ENCODE measurements around the gene DIAPH3.

DIAPH3 gene

DNA sequence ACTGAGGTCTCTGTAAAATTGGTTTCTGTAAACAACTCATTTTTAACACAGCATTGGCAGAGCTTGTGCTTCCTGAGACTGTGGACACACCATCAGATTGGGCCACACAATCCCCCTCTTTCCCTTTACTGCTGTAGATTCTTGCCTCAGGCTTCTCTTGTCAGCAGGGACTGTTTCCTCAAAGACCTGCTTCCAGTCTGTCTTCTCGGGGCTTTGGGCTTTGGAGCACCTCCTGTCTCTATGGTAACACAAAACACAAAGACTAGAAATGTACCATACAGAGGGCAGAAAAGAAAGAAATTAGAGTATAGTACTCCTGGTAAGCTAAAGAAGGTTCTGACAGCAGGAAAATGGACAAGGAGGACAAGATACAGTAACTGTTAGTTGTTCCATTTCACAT, 484.5 kb downstream of the DIAPH3 start:
- DNase-seq (ENCODE audit: low read depth, low spot score): no peak

DNA sequence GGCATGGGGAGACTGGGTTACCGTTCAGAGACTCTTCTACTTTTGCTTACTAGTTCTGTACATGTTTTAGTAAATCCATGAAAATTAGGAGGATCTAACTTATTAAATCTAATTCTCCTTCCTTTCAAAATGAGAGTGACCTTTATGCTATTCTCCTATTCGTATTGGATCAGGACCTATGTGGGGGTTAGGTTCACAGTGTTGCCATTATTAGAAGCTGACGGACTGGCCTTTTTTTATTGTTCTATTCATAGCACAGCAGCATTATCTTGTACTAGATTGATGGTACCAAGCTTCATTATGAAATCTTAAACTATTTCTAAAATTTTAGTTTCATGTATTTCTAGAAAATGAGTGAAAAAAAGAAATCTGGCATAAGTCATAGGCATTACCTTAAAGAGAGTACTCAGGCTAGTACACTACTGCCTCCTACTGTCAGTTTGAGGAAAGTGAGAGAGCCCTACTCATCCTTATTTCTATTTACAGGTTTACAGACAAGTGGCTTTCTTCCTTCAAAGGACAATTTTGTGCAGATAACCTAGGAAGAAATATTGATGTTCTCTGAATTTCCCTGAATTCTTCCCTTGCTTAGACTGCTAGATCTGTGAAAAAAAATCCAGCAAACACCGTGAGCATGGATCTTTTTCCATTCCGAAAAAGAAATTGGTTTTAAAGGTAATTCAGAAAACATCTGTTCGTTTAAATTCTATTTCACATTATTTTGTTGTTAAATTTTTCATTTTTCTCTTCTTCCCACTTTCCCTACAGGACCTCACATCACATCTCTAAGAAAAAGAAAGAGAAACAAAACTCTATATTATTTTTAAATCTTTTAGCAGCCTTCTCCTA, 485.5 kb downstream of the DIAPH3 start:
- DNase-seq (ENCODE audit: low read depth, low spot score): peak; percentile 45

DNA sequence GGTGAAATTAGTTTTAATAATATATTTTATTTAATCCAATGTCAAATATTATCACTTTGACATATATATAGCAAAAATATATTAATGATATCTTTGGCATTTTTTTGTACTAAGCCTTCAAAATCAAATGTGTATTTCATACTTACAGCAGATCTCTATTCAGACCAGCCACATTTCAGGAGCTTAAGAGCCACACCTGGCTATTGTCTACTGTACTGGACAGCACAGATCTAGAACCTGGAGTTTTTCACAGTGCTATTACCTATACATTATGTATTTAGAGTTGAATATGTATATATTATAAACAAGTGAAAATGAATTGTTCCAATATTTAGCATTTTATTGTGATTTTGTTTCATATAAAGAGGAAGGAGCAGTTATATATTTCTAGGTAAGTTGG, 486.3 kb downstream of the DIAPH3 start:
- DNase-seq (ENCODE audit: low read depth, low spot score): no peak

DNA sequence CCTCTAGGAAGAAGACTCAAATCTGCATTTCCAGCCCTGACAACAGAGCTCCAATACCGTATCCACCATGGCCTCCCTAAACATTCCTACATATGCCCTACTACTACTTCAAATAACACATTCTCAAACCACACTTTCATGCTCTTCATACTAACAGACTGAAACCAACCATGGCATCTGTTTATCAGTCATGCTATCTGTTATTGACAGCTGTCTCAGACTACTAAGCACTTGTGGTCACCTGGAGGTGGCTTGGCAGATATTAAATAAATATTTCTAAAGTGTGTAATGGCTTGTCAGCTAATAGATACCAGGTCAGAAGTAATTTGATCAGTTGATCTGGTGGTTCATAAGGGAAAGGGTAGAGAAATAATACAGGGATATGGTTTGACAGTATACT, 489.1 kb downstream of the DIAPH3 start:
- no peak for DNase-seq (ENCODE audit: low read depth, low spot score)

DNA sequence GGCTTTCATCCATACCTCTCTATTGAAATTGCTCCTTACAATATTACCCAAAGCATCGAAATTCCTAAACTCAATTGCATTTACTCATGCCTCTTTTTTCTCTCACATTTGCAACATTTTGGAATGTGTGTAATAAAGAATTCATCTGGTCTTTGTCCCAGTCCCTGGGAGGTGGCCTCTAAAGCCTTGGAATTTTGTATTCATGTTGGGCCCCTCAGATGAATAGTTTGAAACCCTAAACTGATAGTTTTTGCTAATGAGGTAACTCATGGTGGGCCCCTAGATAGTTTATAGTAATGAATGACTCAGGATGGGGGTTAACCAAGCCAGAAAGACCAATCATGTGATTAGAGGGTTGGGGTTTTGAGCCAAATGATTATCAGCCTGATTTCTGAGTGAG, 490.4 kb downstream of the DIAPH3 start:
- no peak for DNase-seq (ENCODE audit: low read depth, low spot score)

DNA sequence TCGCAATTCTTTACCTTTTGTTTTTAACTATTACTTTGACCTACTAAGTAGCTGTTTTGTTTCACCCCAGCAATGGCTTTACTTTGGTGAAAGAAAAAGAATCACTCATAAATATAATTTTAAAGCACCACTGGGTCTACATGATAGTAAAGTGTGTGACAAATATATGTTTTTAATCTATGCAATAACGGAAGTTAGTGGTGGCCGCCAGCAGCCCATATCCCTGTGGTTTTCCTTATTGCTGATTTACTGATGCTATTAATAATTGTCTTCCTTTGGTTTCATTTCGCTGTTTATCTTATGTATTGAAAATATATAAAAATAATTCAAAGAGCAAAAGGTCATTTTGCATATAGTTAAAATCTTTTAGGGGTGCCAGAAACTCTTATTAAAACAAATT, 491.3 kb downstream of the DIAPH3 start:
- DNase-seq (ENCODE audit: low read depth, low spot score): no peak

DNA sequence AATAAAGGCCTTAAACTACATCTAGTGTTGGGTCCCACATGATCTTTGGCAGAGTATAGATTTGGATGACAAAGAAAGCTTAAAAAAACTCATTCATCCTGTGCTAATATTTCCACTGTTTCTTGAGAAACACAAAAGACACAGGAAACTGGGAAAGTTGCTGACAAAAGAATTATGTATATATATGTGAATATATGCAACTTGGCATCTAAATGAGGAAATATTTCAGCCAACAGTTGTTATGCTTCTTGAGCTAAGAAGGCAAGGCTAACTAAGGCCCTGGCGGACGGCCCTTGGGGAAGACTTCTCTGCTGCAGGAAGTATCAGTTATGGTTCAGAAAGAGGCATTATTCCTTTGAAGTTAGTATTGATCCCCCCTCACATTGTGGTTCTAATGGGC, 491.8 kb downstream of the DIAPH3 start:
- DNase-seq (ENCODE audit: low read depth, low spot score): no peak

DNA sequence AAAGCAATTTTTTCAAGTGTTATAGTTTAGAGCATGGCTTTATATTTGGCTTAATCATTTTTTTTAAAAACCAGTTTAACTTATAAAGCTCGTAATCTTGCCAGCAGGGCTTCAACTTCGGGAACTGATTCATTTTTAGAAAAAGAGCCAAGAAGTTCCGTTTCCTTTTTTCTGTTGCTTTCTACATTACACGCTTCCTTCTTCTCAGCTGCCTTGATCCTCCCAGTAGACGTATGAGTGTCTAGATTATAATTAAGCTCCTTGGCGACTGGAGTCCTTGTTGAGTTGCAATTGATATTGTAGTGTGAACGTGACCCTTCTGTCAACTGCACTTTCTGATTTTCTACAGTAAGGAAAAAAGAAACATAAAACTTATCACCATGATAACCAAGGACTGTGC, 497.2 kb downstream of the DIAPH3 start:
- no peak for DNase-seq (ENCODE audit: low read depth, low spot score)

DNA sequence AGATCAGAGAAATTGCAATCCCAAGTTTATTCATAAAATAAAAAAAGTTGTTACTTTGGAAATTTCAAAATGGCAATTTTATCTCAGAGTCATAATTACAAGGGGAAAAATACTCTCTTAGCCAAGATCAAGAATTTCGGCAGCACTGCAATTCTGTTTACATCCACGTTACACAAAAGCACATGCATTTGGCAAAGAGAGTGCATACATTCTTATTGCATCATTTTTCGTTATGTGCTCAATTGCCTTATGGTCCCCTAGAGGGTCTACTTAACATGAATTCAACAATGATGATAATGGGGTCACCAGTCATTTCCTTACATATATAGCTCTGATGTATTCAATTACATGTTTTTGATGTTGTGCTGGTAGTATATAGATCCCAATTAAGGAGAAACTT, 498.0 kb downstream of the DIAPH3 start:
- no peak for DNase-seq (ENCODE audit: low read depth, low spot score)

DNA sequence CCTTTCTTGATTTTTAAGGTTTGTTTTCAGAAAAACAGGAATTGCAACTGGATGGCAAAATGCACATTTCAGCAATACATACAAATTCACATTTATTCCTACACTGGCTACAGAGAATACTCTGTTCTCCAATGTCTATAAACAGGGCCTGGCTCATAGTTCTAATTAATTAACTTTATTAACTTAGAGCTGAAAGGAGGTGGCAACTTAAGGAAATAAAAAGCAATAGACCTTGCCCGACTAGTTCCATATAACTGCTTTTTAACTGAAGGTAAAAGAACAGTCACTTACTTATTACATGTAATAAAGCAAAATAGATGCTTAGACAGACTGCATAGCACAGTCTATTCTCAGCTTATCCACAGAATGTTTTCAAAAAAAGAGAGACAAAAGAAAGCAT, 498.5 kb downstream of the DIAPH3 start:
- no peak for DNase-seq (ENCODE audit: low read depth, low spot score)

DNA sequence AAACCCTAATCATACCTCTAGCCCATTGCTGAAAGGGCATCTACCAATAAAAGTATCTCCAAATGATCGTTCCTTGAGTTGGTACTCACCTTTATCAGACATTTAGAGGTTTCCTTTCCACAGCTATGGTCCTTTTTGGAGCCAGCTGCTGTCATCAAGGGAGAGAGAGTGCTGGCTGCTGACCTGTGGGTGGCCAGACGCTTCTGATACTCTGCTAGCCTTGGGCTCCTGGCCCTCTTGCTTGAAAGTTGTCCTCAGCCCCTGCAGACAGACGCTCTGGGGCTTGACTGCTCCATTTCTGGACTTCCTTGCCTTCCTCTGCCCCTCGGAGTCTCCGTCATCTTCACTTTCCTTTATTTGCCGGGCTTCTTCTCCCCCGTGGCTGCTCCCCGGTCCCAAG, 499.1 kb downstream of the DIAPH3 start:
- DNase-seq (ENCODE audit: low read depth, low spot score): no peak

DNA sequence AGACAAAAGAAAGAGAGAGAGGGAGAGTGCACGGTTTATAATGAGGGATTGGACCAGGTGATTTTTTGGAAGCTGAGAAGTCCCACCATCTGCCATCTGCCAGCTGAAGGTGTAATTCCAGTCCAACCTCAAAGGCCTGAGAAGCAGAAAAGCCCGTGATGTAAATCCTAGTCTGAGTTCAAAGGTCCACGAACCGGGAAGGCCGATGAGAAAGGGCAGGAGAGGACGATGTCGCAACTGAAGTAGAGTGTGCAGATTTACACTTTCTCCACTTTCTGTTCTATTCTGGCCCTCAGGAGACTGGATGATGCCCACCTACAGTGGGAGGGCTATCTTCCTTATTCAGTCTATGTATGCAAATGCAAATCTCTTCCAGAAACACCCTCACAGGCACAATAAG, 500.0 kb downstream of the DIAPH3 start:
- no peak for DNase-seq (ENCODE audit: low read depth, low spot score)

DNA sequence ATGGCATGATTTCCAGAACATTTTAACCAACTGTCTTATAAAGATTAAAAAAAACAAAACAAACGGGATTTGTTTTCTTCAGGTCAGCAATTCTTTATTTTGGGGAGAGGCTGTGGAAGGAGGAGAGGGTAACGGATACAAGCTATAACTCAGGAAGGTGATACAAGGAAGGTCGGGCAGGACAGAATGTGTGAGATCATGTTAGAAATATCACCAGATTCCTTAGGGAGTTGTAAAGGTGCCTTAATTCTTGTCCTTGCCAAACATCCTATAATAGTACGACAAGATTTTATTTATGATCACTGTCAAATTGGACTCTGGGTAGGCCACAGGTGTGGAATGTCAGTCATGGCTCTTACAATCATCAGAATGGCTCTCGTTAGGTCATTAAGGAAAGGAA, 503.1 kb downstream of the DIAPH3 start:
- DNase-seq (ENCODE audit: low read depth, low spot score): no peak

DNA sequence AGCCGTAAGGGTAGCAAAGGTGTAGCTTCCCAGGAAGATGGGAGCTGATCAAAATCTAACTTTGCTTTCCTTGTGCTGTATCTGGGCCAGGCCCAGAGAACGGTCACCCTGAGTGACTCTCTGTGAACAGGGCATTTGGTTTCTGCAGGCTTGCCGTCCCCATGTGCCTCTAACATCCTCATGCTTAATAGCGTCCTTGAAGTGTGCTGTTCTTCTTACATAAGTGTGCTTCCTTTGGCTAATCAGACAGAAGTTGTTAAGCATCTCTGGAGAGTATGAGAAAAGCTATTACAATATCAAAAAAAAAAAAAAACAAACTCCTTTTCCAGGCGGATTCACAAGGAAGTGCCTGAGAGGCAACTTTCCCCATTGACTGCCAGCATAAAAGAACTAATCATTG, 503.7 kb downstream of the DIAPH3 start:
- DNase-seq (ENCODE audit: low read depth, low spot score): no peak

DNA sequence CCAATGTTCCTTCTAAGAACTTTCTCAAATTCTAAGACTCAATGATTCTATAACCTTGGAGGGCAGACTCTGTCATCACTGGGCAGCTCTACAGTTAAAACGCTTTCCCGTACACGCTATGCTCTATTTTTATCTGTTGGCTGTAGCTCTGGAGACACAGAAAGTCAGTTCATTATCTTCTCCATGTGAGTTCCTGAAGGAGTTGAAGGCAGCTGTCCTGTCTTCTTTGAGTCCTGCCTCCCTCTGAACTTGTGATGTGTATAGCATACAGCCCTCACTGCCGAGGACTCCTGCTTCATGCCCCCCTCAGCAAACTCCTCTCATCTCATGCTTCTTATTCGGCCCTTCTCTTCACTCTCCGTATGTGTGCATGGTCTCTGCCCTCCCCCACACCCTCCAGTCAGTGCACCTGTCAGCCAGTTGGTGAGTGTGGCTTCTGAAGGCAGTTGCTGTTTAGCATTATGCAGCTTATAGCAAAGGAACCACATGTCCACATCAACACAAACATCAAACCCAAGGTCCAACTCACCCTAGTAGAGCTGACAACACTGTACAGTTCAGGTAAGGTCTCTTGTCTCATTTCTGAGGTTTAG, 504.9 kb downstream of the DIAPH3 start:
- no peak for DNase-seq (ENCODE audit: low read depth, low spot score)

DNA sequence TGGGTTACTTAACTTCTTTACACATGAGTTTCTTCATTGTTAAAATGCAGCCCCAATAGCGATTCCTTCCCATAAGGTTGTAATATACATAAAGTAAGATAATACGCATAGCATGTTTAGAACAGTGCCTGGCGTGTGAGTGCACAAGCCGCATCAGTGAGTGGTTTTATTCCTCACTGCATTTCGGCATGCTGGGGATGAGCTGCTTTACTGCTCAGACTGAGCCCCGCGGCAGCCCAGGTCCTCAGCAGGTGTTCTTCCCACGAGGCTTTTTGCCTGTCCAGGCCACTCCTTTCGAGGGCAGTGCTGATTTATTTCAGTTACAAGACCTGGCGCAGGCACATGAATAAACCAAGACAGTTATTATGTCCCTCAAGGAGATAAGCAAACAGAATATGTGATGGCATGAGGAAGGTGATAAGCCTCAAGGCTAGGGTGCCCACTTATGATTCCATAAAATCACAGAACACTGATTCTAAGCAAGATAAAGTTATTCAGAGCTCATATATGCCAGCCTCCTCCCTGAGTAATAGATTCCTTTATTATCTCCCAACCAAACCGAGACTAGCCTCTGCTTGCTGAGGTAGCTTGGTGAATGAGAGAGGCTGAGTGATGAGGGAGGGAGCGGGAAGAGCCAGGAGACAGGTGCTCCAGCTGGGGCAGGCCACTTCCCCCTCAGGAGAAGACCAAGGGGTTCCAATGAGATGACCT, 505.5 kb downstream of the DIAPH3 start:
- DNase-seq (ENCODE audit: low read depth, low spot score): no peak

DNA sequence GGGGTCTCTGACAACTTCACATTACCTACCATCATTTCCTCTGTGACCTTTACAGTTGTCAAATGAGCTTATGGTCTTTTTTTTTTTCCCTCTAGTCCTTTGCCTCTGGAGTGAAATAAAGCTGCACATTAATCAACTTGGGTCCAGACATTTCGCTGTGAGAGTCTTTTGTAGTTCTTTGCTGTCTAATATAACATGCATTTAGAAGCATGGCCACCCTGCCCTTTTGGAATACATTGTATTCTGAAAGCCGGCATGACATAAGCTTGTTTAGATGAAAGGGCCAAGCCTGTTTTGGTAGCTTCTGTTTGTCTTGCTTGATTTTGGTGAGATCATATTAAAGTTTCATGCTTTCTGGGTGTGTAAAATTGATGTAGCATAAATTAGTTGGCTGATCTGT, 509.8 kb downstream of the DIAPH3 start:
- DNase-seq (ENCODE audit: low read depth, low spot score): no peak

DNA sequence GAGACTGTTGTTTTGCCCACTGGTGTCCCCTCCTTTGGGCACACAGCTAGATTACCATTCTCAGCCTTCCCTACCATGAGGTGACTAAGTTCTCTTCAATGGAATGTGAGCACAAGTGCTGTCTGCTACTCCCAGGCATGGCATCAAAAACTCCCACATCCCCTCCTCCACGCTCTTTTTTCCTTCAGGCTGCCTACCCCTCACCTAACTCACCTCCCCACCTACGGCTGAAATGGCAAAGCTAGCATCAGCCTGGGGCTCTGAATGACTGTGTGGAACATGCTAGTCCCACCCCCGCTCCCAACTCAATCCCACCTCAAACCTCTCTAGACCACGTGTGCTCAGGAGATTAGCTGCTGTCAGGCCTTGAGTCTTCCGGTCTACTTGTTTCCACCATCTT, 512.2 kb downstream of the DIAPH3 start:
- DNase-seq (ENCODE audit: low read depth, low spot score): no peak

DNA sequence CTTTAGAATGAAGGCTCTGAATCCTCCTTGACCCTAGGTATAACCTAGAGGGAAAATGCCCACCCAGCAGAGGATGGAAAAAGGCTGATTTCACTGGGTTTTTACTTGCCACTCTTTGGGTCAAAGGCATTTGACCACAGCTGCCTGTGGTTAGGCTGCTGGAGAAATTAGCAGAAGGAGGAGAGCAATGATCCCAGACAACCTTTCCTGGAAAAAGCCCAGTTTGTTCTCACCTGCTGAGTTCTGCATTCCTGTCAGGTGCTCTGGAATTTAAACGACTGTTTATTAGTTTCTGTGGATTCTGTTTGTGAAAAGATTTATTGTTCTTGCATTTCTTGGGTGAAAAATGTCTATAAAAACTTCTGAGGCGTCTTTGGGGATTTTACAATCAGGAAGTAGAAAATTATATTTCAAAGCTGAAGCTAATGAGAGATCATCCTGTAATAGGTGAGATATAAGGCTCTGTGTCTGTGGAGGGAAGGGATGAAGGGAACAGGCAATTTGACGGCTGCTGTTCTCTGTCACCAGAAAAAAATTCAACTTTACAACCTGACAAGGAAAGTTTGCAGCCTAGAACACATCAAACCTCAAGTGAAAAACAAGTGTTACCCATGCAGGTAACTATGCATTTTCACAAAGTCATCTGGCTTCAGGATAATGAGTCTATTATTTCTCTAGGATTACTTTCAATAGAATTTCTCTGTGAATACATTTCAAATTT, 519.7 kb downstream of the DIAPH3 start:
- DNase-seq (ENCODE audit: low read depth, low spot score): no peak

DNA sequence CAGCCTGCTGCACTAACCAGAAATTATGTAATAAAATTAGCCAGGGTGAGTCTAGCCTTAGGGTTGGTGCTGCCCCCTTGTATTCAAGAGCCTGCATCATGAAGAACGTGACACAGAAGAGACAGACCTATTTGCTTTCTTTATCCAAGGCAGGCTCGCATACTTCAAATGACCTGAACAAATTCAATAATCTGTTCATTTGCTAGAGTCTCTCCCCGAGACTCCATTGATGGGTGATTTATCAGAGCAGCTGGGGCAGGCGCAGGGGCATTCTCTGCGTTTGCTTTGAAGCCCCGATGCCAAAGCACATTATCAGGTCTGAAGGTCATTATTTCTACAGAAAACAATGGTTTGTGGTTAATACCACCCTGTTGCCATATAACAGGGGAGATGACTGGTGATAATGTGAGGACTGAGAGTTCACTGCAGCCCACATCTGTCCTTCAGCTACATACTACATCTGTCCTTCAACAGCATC, 520.3 kb downstream of the DIAPH3 start:
- no peak for DNase-seq (ENCODE audit: low read depth, low spot score)

DNA sequence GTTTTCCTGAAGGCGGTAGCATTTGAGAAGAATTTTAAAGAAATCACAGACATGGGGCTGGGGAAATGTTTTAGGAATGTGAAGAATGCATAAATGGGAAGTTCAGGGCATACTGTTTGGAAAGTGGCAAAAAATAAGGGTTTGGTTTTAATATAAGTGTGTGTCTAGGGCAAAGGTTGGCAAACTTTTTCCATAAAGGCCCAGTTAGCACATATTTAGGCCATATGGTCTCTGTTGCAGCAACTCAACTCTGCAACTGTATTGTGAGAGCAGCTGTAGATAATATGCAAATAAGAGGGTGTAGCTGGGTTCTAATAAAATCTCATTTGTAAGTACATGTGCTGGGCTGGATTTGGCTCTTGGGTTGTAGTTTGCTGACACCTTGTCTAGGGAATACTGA, 521.9 kb downstream of the DIAPH3 start:
- no peak for DNase-seq (ENCODE audit: low read depth, low spot score)

DNA sequence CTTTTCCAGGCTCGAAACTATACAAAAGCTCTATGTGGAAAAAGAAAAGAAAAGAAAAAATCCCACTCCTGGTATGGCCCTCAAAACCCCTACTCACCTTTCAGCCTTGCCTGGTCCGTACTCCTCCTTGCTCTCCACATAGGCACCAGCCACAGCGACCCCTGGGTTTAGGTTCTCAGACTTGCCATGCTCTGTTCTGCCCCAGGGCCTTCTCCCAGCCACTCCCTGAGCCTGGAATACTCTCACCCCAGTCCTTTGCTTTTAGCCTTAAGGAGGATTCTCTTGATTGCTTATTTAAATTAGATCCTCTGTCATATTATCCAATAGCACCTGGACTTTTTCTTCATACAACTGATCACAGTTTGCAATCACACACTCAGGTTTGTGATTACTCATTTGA, 522.5 kb downstream of the DIAPH3 start:
- no peak for DNase-seq (ENCODE audit: low read depth, low spot score)

All from brain pericyte (primary cell).